HG03135 (cell line): Measurements from ENCODE around the gene ALOX5AP.
A peak's percentile ranks its signal among the peaks of the same experiment; 100 is the strongest.

Experiments
- ATAC-seq: cut with Tn5 transposase; IDR thresholded peaks from one replicate; pipeline ENCODE4 v1.9.1; 2021; ENCODE audit warnings: mild to moderate bottlenecking, moderate library complexity; ENCODE audit not compliant: unreplicated experiment

The ALOX5AP gene

GRCh38 chr13:30735025-30735871, at the start of gene ALOX5AP:
ALOX5AP (plus strand) TSS chr13:30735543; CDS start chr13:30735606, 63 bp downstream.
- ATAC-seq: peak; percentile 63

DNA sequence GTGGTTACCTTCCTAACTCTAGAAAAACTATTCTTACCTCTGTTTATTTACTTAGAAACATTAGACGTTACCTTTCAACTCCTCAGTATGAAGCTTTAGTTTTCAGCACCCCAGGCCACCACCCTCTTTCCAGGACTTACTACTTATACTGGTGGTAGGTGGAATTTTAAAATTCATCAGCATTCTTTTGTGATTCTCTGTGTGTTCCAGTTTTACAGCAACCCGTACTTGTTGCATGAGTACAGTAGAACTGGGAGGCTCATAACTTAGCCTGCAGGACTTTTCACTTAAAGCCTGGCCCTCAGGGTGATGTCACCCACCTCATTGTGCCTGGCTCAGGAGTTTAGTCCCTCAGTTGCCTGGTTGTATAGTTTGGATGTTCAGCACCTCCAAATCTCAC, 49.4 kb upstream of the ALOX5AP start:
- no peak for ATAC-seq

DNA sequence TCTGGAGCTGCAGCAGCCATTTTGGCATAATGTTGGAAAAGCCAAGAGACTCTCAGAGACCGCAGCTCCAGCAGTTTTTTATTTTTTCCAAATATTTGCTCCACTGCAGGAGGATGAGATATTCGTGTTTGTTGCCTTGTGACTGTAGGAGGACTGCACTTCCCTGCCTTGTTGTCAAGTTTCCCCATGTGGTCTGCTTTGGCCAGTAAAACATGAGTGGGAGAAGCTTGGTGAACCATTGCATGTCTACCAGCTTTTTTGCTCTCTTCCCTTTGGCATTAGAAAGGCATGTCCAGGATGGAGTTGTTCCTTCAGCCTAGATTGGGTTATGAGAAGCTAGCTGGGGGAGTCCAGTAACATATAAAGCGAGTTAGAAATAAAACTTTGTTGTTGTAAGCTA, 47.7 kb upstream of the ALOX5AP start:
- ATAC-seq: no peak

- no peak for ATAC-seq
Measured at GRCh38 chr13:30689752-30690151, 45.6 kb upstream of the ALOX5AP start.

- peak; percentile 57 for ATAC-seq
Measured at GRCh38 chr13:30690282-30691188, 44.8 kb upstream of the ALOX5AP start.

GRCh38 chr13:30692113-30692512, 43.2 kb upstream of the ALOX5AP start:
- ATAC-seq: no peak

GRCh38 chr13:30696278-30697176, 38.8 kb upstream of the ALOX5AP start:
- no peak for ATAC-seq

- no peak for ATAC-seq
Measured at GRCh38 chr13:30697177-30697953, 38.0 kb upstream of the ALOX5AP start.

DNA sequence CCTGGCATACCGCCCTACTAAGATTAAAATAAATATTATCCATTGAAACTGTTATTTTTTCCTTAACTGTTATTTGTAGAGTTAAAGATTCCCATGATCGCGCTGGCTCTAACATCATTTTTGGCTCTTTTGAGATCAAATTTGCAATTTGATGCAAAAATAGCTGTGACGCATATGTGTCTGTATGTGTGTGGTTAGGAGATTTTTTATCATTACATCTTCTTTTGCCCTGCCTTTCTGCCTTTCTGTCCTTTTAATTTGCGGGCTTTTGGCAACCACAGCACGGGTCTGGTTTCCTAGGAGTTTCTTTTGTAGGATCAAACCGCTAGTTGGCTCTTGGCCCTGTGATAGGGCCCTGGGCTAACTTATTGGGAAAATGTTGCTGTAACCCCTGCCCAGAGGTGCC, 37.3 kb upstream of the ALOX5AP start:
- no peak for ATAC-seq

GRCh38 chr13:30698488-30699005, 36.8 kb upstream of the ALOX5AP start:
- ATAC-seq: no peak

GRCh38 chr13:30700364-30700763, 35.0 kb upstream of the ALOX5AP start:
- no peak for ATAC-seq

DNA sequence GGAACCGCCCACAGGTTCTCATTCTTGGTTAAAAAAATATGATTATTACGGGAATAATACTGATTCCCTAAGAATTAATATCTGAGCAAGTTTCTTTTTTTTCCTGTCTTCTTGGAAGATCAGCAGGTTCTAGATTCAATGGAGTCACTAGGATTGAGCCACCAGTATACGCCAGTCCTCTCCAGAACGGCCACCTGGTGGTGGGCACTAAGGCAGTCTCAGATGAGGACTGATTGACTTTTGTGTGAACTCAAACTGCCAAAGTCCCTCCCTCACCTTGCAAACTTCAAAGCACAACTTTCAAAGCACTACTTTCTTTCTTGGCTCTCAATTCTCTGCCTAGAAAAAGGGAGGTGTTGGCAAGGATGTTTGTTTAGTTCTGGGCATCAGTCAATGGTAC, 33.3 kb upstream of the ALOX5AP start:
- no peak for ATAC-seq

DNA sequence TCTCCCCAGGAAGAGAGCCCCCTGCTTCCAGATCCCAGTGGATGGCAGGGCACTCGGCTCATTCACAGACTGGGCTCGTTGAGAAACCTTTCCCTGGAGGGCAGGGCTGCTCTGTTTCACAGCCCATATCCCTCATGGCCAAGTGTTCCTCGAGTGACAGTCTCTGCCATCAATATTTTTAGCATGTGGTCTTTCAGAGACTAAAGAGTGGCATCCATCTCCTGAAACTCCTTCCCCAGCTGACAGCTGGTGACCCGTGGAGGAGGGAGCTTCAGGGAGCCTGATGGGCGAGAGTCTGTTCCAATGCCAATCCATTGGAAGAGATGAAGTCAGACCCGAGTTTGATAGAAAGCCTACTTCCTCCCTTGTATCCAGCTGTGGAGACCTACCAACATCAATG, 30.7 kb upstream of the ALOX5AP start:
- ATAC-seq: no peak

GRCh38 chr13:30705680-30706079, 29.7 kb upstream of the ALOX5AP start:
- ATAC-seq: no peak

GRCh38 chr13:30708541-30708940, 26.8 kb upstream of the ALOX5AP start:
- no peak for ATAC-seq

- no peak for ATAC-seq
Measured at GRCh38 chr13:30710442-30710841, 24.9 kb upstream of the ALOX5AP start.

GRCh38 chr13:30711375-30711774, 24.0 kb upstream of the ALOX5AP start:
- no peak for ATAC-seq

DNA sequence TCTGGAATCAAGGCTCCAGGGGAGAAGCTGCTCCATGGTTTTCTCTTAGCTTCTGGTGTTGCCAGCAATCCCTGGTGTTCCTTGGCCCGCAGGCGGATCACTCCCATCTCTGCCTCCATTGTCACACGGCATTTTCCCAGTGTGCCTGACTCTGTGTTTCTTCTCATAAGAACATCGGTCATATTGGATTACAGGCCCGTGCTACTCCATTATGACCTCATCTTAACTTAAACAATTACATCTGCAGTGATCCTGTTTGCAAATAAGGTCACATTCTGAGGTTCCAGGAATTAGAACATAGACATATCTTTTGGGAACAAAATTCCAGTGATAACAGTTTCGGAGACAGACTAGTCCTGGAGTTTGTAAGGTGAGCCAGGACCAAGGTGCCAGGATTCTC, 23.5 kb upstream of the ALOX5AP start:
- ATAC-seq: no peak
